Measurements from ENCODE around the gene CGB8.
"Not testable (repeated sequence)": the region's sequence is repeated elsewhere in the genome, so short reads cannot be mapped to it uniquely, and the experiment has no call there.

DNA sequence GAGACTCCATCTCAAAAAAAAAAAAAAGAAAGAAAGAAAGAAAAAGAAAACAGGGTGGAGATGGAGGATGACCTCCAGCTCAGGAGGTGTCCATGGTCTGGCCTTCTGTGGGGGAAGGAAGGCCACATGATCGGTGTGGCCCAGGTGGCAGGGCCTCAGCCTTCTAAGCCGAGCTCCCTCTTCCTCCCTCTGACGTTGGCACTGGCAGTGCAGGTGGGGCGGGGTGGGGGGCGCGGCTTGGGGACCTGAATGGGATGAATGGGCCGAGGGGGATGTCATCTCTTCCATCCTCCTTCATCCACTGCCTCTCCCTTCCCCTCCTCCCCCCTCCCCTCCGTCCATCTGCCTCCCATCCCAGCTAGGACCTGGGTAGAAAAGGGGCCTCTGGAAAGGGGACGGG is 9.2 kb downstream of the CGB8 start:
- TF ChIP-seq, protein P1, sequence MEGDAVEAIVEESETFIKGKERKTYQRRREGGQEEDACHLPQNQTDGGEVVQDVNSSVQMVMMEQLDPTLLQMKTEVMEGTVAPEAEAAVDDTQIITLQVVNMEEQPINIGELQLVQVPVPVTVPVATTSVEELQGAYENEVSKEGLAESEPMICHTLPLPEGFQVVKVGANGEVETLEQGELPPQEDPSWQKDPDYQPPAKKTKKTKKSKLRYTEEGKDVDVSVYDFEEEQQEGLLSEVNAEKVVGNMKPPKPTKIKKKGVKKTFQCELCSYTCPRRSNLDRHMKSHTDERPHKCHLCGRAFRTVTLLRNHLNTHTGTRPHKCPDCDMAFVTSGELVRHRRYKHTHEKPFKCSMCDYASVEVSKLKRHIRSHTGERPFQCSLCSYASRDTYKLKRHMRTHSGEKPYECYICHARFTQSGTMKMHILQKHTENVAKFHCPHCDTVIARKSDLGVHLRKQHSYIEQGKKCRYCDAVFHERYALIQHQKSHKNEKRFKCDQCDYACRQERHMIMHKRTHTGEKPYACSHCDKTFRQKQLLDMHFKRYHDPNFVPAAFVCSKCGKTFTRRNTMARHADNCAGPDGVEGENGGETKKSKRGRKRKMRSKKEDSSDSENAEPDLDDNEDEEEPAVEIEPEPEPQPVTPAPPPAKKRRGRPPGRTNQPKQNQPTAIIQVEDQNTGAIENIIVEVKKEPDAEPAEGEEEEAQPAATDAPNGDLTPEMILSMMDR (IDR thresholded peaks at IDR 0.05 in 8 of 11, conservative IDR thresholded peaks at IDR 0.05 in 3 of 11): not testable (repeated sequence)
- not testable (repeated sequence) for TF ChIP-seq POLR2A (IDR thresholded peaks at IDR 0.05)

Data from spleen (tissue), 7 donors.